MM.1S (cell line): ENCODE measurements around the gene KCNK16.

ENCODE experiments used
- EZH2 ChIP-seq: fragments of 300-600 bp; sonication (generic); optimal IDR thresholded peaks from 2 replicates; pipeline ENCODE3; 2017; ENCODE audit warnings: low read depth, mild to moderate bottlenecking, antibody characterized with exemption, low read length, mixed read lengths
- EZH2phosphoT487 ChIP-seq: fragments of 300-600 bp; sonication (generic); IDR thresholded peaks from 2 replicates; pipeline ENCODE4 v1.6.1; 2018; ENCODE audit warnings: antibody characterized with exemption, low read length
- TF ChIP-seq, protein P1 (sequence below): fragments of 300-600 bp; sonication (generic); IDR thresholded peaks from 2 replicates; pipeline ENCODE4 v1.5.1; 2016; ENCODE audit warnings: antibody characterized with exemption, low read length, mixed read lengths

DNA sequence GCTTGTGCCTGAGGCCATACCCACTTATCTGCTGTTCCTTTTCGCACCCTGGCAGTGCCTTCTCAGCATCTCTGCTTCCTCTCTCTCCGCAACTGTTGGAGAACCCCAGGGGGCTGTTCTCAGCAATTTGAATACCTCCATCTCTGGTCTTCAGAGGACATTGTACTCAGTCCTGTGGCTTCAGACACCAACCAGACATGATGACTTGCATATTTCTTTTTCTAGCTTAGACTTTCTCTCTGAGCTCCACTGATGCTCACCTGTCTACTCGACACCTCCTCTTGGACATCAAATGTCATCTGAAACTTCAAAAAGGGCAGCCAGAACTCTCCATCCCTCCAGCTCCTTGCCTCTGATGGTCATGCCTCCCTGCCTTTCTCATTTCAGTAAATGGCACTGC, 18.9 kb upstream of the KCNK16 start:
- TF ChIP-seq EZH2phosphoT487 (no peak), EZH2 (no peak)
- TF ChIP-seq, protein P1, sequence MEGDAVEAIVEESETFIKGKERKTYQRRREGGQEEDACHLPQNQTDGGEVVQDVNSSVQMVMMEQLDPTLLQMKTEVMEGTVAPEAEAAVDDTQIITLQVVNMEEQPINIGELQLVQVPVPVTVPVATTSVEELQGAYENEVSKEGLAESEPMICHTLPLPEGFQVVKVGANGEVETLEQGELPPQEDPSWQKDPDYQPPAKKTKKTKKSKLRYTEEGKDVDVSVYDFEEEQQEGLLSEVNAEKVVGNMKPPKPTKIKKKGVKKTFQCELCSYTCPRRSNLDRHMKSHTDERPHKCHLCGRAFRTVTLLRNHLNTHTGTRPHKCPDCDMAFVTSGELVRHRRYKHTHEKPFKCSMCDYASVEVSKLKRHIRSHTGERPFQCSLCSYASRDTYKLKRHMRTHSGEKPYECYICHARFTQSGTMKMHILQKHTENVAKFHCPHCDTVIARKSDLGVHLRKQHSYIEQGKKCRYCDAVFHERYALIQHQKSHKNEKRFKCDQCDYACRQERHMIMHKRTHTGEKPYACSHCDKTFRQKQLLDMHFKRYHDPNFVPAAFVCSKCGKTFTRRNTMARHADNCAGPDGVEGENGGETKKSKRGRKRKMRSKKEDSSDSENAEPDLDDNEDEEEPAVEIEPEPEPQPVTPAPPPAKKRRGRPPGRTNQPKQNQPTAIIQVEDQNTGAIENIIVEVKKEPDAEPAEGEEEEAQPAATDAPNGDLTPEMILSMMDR = no peak
